GM12878 (cell line): ENCODE data around the gene THRA.

ENCODE experiments used
- BRCA1 ChIP-seq: IDR thresholded peaks from 2 replicates; pipeline ENCODE4 v1.6.1; 2011; ENCODE audit warnings: low read depth, low read length, improper control_type of control experiment
- CREM ChIP-seq: IDR thresholded peaks from 2 replicates; pipeline ENCODE4 v1.6.1; 2014; ENCODE audit warnings: antibody characterized with exemption, low read depth
- EZH2 ChIP-seq: IDR thresholded peaks from 2 replicates; pipeline ENCODE4 v1.6.1; 2012; ENCODE audit warnings: low read depth, mild to moderate bottlenecking, control low read depth, inconsistent platforms, low read length, borderline replicate concordance; ENCODE audit not compliant: control insufficient read depth
- RAD21 ChIP-seq: IDR thresholded peaks from 2 replicates; pipeline ENCODE4 v1.6.1; 2011; ENCODE audit warnings: mild to moderate bottlenecking, low read depth, low read length, moderate library complexity; ENCODE audit not compliant: insufficient read depth
- RCOR1 ChIP-seq: conservative IDR thresholded peaks from 2 replicates; pipeline ENCODE4 v1.6.1; 2012; ENCODE audit warnings: low read depth, low read length, improper control_type of control experiment
- TAF1 ChIP-seq: IDR thresholded peaks from 2 replicates; pipeline ENCODE4 v1.6.1; 2011; ENCODE audit warnings: mild to moderate bottlenecking, low read depth, low read length, borderline replicate concordance
- TF ChIP-seq, protein P1 (sequence below), 3 experiments: IDR thresholded peaks in 2 of 3; conservative IDR thresholded peaks in 1 of 3; 2 replicates each; pipeline ENCODE4 v1.5.1; 2011; ENCODE audit warnings: low read depth in 3 of 3, low read length in 3 of 3, mild to moderate bottlenecking in 3 of 3, control low read depth in 2 of 3, moderate library complexity in 2 of 3, inconsistent platforms in 1 of 3, mixed read lengths in 1 of 3; ENCODE audit not compliant: control insufficient read depth in 2 of 3, insufficient read depth in 1 of 3; ENCODE audit errors: extremely low read depth in 1 of 3
- TF ChIP-seq, protein P2 (sequence below): IDR thresholded peaks from 2 replicates; pipeline ENCODE4 v1.6.1; 2011; ENCODE audit warnings: low read depth, mild to moderate bottlenecking, low read length, moderate library complexity, borderline replicate concordance; ENCODE audit errors: extremely low read depth

DNA sequence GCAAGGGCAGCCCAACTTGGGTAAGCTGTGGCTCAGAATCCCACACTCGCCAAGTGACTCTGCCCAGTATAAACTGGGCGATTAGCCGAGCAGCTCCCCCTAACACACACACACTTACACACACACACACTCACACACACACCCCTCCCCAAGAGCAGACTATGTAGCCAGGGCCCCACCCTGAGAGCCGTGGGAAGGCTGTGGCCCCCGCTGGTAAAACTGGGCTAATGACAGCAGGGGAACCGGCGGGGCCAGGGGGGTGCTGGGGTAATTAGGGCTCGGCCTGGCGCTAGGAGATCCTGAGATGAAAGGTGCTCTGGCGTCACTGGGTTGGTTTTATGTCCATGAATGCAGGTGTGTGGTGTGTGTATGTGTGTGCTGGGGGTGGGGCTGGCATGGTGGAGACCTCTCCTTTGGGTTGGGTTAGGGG, 1.1 kb upstream of the THRA start:
- TF ChIP-seq RCOR1 (no peak), RAD21 (no peak), CREM (no peak), EZH2 (no peak), TAF1 (no peak), BRCA1 (no peak)
- TF ChIP-seq, protein P1, sequence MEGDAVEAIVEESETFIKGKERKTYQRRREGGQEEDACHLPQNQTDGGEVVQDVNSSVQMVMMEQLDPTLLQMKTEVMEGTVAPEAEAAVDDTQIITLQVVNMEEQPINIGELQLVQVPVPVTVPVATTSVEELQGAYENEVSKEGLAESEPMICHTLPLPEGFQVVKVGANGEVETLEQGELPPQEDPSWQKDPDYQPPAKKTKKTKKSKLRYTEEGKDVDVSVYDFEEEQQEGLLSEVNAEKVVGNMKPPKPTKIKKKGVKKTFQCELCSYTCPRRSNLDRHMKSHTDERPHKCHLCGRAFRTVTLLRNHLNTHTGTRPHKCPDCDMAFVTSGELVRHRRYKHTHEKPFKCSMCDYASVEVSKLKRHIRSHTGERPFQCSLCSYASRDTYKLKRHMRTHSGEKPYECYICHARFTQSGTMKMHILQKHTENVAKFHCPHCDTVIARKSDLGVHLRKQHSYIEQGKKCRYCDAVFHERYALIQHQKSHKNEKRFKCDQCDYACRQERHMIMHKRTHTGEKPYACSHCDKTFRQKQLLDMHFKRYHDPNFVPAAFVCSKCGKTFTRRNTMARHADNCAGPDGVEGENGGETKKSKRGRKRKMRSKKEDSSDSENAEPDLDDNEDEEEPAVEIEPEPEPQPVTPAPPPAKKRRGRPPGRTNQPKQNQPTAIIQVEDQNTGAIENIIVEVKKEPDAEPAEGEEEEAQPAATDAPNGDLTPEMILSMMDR (IDR thresholded peaks at IDR 0.05 in 2 of 3, conservative IDR thresholded peaks at IDR 0.05 in 1 of 3; ENCODE audit: control insufficient read depth in 2 of 3, extremely low read depth in 1 of 3, insufficient read depth in 1 of 3, low read depth in 3 of 3, low read length in 3 of 3), result no peak
- TF ChIP-seq, protein P2, sequence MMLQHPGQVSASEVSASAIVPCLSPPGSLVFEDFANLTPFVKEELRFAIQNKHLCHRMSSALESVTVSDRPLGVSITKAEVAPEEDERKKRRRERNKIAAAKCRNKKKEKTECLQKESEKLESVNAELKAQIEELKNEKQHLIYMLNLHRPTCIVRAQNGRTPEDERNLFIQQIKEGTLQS, result no peak
